Gastrocnemius medialis (tissue), 4 donors: ENCODE data around the gene SNPH. TPM values are rescaled to one million over a fixed set of nuclear protein-coding genes. Genes with fewer than 3 reads are reported as not detected.

ENCODE experiments used
- ATAC-seq, 2 donors: fragments of 150-250 bp; one replicate each; pipeline ENCODE4 v1.9.1; 2016
- DNase-seq, 2 donors: peaks; one replicate each; pipeline ENCODE4 v3.0.0-alpha.2; 2019
- H3K27ac ChIP-seq, 4 donors: fragments of 200-600 bp; sonication (generic); 1 replicate in 1 of 4; 2 replicates in 3 of 4; pipeline ENCODE4 v1.5.1; 2016 to 2018; ENCODE audit warnings: mild to moderate bottlenecking in 2 of 4, moderate library complexity in 1 of 4
- H3K27me3 ChIP-seq, 3 donors: fragments of 200-600 bp; sonication (generic) in 2 of 3; 1 replicate in 1 of 3; 2 replicates in 2 of 3; pipeline versions ENCODE4 v1.5.1 to v1.6.0; 2016 to 2019; ENCODE audit warnings: mild to moderate bottlenecking in 1 of 3, moderate library complexity in 1 of 3
- H3K36me3 ChIP-seq, 2 donors: fragments of 200-600 bp; sonication (generic) in 1 of 2; one replicate each; pipeline ENCODE4 v1.5.1; 2017 to 2018
- H3K4me1 ChIP-seq, 2 donors: fragments of 200-600 bp; sonication (generic) in 1 of 2; one replicate each; pipeline ENCODE4 v1.5.1; 2016 to 2017; ENCODE audit warnings: mild to moderate bottlenecking in 2 of 2
- H3K4me3 ChIP-seq, 4 donors: fragments of 200-600 bp; sonication (generic) in 3 of 4; 1 replicate in 1 of 4; 2 replicates in 3 of 4; pipeline ENCODE4 v1.5.1; 2016 to 2019; ENCODE audit warnings: mild to moderate bottlenecking in 2 of 4
- H3K9me3 ChIP-seq, 3 donors: fragments of 200-600 bp; sonication (generic) in 2 of 3; 1 replicate in 1 of 3; 2 replicates in 2 of 3; pipeline ENCODE4 v1.5.1; 2016 to 2019
- CTCF ChIP-seq, 5 experiments: fragments of 450-650 bp in 3 of 5; fragments of 200-600 bp in 2 of 5; sonication (generic) in 2 of 5; IDR thresholded peaks in 4 of 5; conservative IDR thresholded peaks in 1 of 5; 1 replicate in 4 of 5; 2 replicates in 1 of 5; pipeline ENCODE4 v1.5.1; 2016 to 2019; ENCODE audit warnings: antibody characterized with exemption in 5 of 5, mild to moderate bottlenecking in 3 of 5, moderate library complexity in 3 of 5
- POLR2A ChIP-seq, 2 donors: fragments of 450-650 bp; IDR thresholded peaks; one replicate each; pipeline ENCODE4 v1.6.1; 2017; ENCODE audit warnings: antibody characterized with exemption in 2 of 2, mild to moderate bottlenecking in 2 of 2, moderate library complexity in 2 of 2
- in situ Hi-C, 4 donors: fragments of 200-750 bp; cut with MboI; loops; one replicate each; pipeline versions ENCODE4 v1.15.0 to v1.8.0; 2017; ENCODE audit warnings: low sequenced_read_pairs in 4 of 4
- intact Hi-C: fragments of 100-400 bp; cut with DNase I; formaldehyde crosslinking; loops from one replicate; pipeline ENCODE4 v1.15.1; 2023; ENCODE audit warnings: low total_unique reads
- total RNA-seq, 4 donors: library from RNA; depleted of rRNA; stranded (reverse); fragments of >200 nt; gene quantifications; one replicate each; pipeline versions ENCODE4 v1.1.0 to v1.2.3, GENCODE V29; 2016

Gene SNPH
- total RNA-seq, 4 donors from 2014 or later, result 3.1 to 27.4 (median 15.9) TPM

GRCh38 chr20:1278993-1279392, 12.9 kb downstream of the SNPH start:
- DNase-seq (no peak), ATAC-seq (no peak)
- in situ Hi-C loops (no loop called here), intact Hi-C loops (no loop called here)
- H3K9me3 ChIP-seq, result no peaks in the 10 kb centered on the region
- H3K36me3 ChIP-seq, result no peaks in the 10 kb centered on the region
- TF ChIP-seq POLR2A (IDR thresholded peaks at IDR 0.05), result no peak
- TF ChIP-seq CTCF (IDR thresholded peaks at IDR 0.05 in 4 of 5, conservative IDR thresholded peaks at IDR 0.05 in 1 of 5), result no peak
- H3K27ac ChIP-seq, result no peak overlapping the region
- H3K4me3 ChIP-seq, result no peak overlapping the region
- no peaks in the 10 kb centered on the region for H3K27me3 ChIP-seq
- H3K4me1 ChIP-seq, result peaks cover 14 to 19% of the 10 kb centered on the region in 2 donors

GRCh38 chr20:1280195-1281102, 14.4 kb downstream of the SNPH start:
- peak; percentile 56 to 68 for DNase-seq
- ATAC-seq, result peak; percentile 90 to 92
- TF ChIP-seq CTCF (IDR thresholded peaks at IDR 0.05 in 4 of 5, conservative IDR thresholded peaks at IDR 0.05 in 1 of 5) (no peak), POLR2A (IDR thresholded peaks at IDR 0.05) (no peak)
- Histone ChIP-seq H3K9me3 (no peaks in the 10 kb centered on the region), H3K27ac (peak overlapping the region; percentile 58 to 71 (median 64)), H3K4me3 (no peak overlapping the region), H3K27me3 (no peaks in the 10 kb centered on the region), H3K36me3 (no peaks in the 10 kb centered on the region), H3K4me1 (peaks cover 14 to 19% of the 10 kb centered on the region in 2 donors)
- intact Hi-C loops (no loop called here), in situ Hi-C loops (no loop called here)

GRCh38 chr20:1281279-1282057, 15.4 kb downstream of the SNPH start:
- no peak for ATAC-seq
- Histone ChIP-seq H3K36me3 (no peaks in the 10 kb centered on the region), H3K27ac (peak overlapping the region; percentile 58 to 71 (median 64)), H3K9me3 (no peaks in the 10 kb centered on the region), H3K4me1 (peaks cover 14 to 19% of the 10 kb centered on the region in 2 donors), H3K27me3 (no peaks in the 10 kb centered on the region), H3K4me3 (no peak overlapping the region)
- TF ChIP-seq CTCF (IDR thresholded peaks at IDR 0.05 in 4 of 5, conservative IDR thresholded peaks at IDR 0.05 in 1 of 5) (no peak), POLR2A (IDR thresholded peaks at IDR 0.05) (no peak)
- intact Hi-C loops (no loop called here), in situ Hi-C loops (no loop called here)
- DNase-seq, result no peak

GRCh38 chr20:1282966-1283365, 16.9 kb downstream of the SNPH start:
- ATAC-seq (no peak), DNase-seq (no peak)
- Histone ChIP-seq H3K9me3 (no peaks in the 10 kb centered on the region), H3K4me3 (no peak overlapping the region), H3K36me3 (no peaks in the 10 kb centered on the region), H3K27ac (no peak overlapping the region), H3K4me1 (peaks cover 19 to 24% of the 10 kb centered on the region in 2 donors), H3K27me3 (no peaks in the 10 kb centered on the region)
- intact Hi-C loops, result no loop called here
- TF ChIP-seq POLR2A (IDR thresholded peaks at IDR 0.05), result no peak
- no peak for TF ChIP-seq CTCF (IDR thresholded peaks at IDR 0.05 in 4 of 5, conservative IDR thresholded peaks at IDR 0.05 in 1 of 5)
- in situ Hi-C loops, result no loop called here
